ENCODE results near the gene ADNP2.

Gene ADNP2

DNA sequence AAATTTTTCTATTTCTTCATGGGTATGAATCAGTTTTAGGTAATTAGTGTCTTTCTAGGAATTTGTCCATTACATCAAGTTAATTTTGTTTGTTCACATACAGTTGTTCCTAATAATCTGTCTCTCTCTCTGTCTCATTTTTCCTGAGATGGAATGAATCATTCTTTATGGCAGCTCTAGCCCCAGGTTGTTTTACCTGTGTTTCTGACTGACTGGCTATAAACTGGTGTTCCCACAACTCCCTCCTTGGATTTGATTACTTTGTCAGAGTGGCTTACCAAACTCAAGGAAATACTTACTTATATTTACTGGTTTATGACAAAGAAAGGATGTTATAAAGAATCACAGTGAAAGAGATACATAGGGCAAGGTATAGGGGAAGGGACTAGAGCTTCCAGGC, 15.1 kb downstream of the ADNP2 start:
- no peak for TF ChIP-seq ARNTL (CRISPR knock-in tag; IDR thresholded peaks at IDR 0.05; ENCODE audit: borderline replicate concordance, low read depth)
- no peak for TF ChIP-seq TOX (CRISPR knock-in tag; IDR thresholded peaks at IDR 0.05; ENCODE audit: borderline replicate concordance)
- no peak for TF ChIP-seq OSR1 (CRISPR knock-in tag; IDR thresholded peaks at IDR 0.05)
- no peak for TF ChIP-seq ZNF8 (CRISPR knock-in tag; IDR thresholded peaks at IDR 0.05)
- no peak for TF ChIP-seq TCF4 (CRISPR knock-in tag; IDR thresholded peaks at IDR 0.05; ENCODE audit: borderline replicate concordance)
- TF ChIP-seq, protein P1, sequence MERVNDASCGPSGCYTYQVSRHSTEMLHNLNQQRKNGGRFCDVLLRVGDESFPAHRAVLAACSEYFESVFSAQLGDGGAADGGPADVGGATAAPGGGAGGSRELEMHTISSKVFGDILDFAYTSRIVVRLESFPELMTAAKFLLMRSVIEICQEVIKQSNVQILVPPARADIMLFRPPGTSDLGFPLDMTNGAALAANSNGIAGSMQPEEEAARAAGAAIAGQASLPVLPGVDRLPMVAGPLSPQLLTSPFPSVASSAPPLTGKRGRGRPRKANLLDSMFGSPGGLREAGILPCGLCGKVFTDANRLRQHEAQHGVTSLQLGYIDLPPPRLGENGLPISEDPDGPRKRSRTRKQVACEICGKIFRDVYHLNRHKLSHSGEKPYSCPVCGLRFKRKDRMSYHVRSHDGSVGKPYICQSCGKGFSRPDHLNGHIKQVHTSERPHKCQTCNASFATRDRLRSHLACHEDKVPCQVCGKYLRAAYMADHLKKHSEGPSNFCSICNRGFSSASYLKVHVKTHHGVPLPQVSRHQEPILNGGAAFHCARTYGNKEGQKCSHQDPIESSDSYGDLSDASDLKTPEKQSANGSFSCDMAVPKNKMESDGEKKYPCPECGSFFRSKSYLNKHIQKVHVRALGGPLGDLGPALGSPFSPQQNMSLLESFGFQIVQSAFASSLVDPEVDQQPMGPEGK (CRISPR knock-in tag; IDR thresholded peaks at IDR 0.05; ENCODE audit: borderline replicate concordance) = no peak
- TF ChIP-seq, protein P2, sequence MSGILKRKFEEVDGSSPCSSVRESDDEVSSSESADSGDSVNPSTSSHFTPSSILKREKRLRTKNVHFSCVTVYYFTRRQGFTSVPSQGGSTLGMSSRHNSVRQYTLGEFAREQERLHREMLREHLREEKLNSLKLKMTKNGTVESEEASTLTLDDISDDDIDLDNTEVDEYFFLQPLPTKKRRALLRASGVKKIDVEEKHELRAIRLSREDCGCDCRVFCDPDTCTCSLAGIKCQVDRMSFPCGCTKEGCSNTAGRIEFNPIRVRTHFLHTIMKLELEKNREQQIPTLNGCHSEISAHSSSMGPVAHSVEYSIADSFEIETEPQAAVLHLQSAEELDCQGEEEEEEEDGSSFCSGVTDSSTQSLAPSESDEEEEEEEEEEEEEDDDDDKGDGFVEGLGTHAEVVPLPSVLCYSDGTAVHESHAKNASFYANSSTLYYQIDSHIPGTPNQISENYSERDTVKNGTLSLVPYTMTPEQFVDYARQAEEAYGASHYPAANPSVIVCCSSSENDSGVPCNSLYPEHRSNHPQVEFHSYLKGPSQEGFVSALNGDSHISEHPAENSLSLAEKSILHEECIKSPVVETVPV (CRISPR knock-in tag; IDR thresholded peaks at IDR 0.05) = no peak
- no peak for TF ChIP-seq PPARA (CRISPR knock-in tag; IDR thresholded peaks at IDR 0.05; ENCODE audit: borderline replicate concordance)
- no peak for TF ChIP-seq GLIS3 (CRISPR knock-in tag; IDR thresholded peaks at IDR 0.05)
- no peak for TF ChIP-seq ZC3H10 (CRISPR knock-in tag; IDR thresholded peaks at IDR 0.05)
- no peak for TF ChIP-seq ZFP3 (CRISPR knock-in tag; IDR thresholded peaks at IDR 0.05)
- no peak for TF ChIP-seq BACH2 (CRISPR knock-in tag; IDR thresholded peaks at IDR 0.05; ENCODE audit: borderline replicate concordance)
- no peak for TF ChIP-seq RARB (CRISPR knock-in tag; IDR thresholded peaks at IDR 0.05)
- TF ChIP-seq ZNF70 (CRISPR knock-in tag; IDR thresholded peaks at IDR 0.05) = no peak
- TF ChIP-seq, protein P3, sequence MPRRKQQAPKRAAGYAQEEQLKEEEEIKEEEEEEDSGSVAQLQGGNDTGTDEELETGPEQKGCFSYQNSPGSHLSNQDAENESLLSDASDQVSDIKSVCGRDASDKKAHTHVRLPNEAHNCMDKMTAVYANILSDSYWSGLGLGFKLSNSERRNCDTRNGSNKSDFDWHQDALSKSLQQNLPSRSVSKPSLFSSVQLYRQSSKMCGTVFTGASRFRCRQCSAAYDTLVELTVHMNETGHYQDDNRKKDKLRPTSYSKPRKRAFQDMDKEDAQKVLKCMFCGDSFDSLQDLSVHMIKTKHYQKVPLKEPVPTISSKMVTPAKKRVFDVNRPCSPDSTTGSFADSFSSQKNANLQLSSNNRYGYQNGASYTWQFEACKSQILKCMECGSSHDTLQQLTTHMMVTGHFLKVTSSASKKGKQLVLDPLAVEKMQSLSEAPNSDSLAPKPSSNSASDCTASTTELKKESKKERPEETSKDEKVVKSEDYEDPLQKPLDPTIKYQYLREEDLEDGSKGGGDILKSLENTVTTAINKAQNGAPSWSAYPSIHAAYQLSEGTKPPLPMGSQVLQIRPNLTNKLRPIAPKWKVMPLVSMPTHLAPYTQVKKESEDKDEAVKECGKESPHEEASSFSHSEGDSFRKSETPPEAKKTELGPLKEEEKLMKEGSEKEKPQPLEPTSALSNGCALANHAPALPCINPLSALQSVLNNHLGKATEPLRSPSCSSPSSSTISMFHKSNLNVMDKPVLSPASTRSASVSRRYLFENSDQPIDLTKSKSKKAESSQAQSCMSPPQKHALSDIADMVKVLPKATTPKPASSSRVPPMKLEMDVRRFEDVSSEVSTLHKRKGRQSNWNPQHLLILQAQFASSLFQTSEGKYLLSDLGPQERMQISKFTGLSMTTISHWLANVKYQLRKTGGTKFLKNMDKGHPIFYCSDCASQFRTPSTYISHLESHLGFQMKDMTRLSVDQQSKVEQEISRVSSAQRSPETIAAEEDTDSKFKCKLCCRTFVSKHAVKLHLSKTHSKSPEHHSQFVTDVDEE (CRISPR knock-in tag; IDR thresholded peaks at IDR 0.05) = no peak
- no peak for ATAC-seq

DNA sequence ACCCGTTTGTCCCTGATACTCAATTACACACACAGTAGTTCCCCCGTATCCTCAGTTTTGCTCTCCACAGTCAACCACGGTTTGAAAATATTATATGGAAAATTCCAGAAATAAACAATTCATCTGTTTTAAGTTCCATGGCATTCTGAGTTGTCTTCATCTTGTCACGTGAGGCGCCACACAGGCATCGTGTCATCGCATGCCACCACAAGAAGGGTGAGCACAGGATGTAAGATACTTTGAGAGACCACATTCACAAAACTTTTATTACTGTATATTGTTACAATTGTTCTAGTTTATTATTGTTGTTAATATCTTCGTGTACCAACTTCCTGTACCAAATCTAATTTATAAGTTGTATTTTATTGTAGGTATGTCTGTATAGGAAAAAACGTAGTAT, 17.7 kb downstream of the ADNP2 start:
- ATAC-seq = no peak
- TF ChIP-seq SNAI2 (CRISPR knock-in tag; IDR thresholded peaks at IDR 0.05) (no peak), OSR1 (CRISPR knock-in tag; IDR thresholded peaks at IDR 0.05) (no peak), TOX (CRISPR knock-in tag; IDR thresholded peaks at IDR 0.05; ENCODE audit: borderline replicate concordance) (no peak), BACH2 (CRISPR knock-in tag; IDR thresholded peaks at IDR 0.05; ENCODE audit: borderline replicate concordance) (no peak), ZNF565 (CRISPR knock-in tag; conservative IDR thresholded peaks at IDR 0.05; ENCODE audit: low read depth) (no peak), ESRRG (CRISPR knock-in tag; IDR thresholded peaks at IDR 0.05) (no peak), PPARA (CRISPR knock-in tag; IDR thresholded peaks at IDR 0.05; ENCODE audit: borderline replicate concordance) (no peak), TCF4 (CRISPR knock-in tag; IDR thresholded peaks at IDR 0.05; ENCODE audit: borderline replicate concordance) (no peak), GLIS3 (CRISPR knock-in tag; IDR thresholded peaks at IDR 0.05) (no peak), ZFP3 (CRISPR knock-in tag; IDR thresholded peaks at IDR 0.05) (no peak), ZFP30 (CRISPR knock-in tag; IDR thresholded peaks at IDR 0.05) (no peak)
- TF ChIP-seq, protein P2 (CRISPR knock-in tag; IDR thresholded peaks at IDR 0.05) = no peak
- TF ChIP-seq, protein P1 (CRISPR knock-in tag; IDR thresholded peaks at IDR 0.05; ENCODE audit: borderline replicate concordance) = no peak
- TF ChIP-seq, protein P4, sequence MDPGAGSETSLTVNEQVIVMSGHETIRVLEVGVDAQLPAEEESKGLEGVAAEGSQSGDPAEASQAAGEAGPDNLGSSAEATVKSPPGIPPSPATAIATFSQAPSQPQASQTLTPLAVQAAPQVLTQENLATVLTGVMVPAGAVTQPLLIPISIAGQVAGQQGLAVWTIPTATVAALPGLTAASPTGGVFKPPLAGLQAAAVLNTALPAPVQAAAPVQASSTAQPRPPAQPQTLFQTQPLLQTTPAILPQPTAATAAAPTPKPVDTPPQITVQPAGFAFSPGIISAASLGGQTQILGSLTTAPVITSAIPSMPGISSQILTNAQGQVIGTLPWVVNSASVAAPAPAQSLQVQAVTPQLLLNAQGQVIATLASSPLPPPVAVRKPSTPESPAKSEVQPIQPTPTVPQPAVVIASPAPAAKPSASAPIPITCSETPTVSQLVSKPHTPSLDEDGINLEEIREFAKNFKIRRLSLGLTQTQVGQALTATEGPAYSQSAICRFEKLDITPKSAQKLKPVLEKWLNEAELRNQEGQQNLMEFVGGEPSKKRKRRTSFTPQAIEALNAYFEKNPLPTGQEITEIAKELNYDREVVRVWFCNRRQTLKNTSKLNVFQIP (CRISPR knock-in tag; IDR thresholded peaks at IDR 0.05; ENCODE audit: borderline replicate concordance, low read depth) = no peak
- TF ChIP-seq, protein P5, sequence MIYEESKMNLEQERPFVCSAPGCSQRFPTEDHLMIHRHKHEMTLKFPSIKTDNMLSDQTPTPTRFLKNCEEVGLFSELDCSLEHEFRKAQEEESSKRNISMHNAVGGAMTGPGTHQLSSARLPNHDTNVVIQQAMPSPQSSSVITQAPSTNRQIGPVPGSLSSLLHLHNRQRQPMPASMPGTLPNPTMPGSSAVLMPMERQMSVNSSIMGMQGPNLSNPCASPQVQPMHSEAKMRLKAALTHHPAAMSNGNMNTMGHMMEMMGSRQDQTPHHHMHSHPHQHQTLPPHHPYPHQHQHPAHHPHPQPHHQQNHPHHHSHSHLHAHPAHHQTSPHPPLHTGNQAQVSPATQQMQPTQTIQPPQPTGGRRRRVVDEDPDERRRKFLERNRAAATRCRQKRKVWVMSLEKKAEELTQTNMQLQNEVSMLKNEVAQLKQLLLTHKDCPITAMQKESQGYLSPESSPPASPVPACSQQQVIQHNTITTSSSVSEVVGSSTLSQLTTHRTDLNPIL (CRISPR knock-in tag; IDR thresholded peaks at IDR 0.05; ENCODE audit: low read depth) = no peak
